Activated naive CD8-positive, alpha-beta T cell treated with anti-CD3 and anti-CD28 coated beads, Interleukin-2, amount 50 U/mL, for 16 hours (primary cell): Measurements from ENCODE around the gene CELF2.

ENCODE experiments used
- DNase-seq: peaks from one replicate; pipeline ENCODE4 v3.0.0-alpha.2; 2020; ENCODE audit warnings: low read depth, low spot score

CELF2 gene

DNA sequence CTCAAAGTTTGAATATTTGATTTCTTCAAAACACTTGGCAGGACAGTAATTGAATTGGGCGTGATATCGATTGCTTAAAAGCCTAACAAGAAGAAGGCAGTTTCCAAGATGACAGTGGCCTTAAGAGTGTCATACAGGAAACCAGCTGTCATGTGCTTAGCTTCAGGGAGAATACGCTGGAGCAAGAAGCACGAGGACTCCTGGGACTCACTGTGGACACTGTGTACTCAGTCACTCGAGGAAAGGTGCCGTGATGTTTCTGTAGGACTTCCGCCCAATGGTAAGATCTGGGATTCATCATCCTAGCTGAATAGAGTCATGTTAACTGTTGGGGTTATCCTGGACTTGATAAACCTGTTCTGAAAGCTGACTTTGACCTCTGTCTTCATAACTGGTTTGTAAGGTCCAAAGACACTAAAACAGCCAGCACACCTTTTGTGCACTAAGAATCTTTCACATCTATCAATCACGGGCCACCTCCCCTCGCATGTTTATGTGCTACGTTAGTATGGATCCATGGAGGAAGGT lies 113.5 kb downstream of the CELF2 start:
- DNase-seq: no peak

DNA sequence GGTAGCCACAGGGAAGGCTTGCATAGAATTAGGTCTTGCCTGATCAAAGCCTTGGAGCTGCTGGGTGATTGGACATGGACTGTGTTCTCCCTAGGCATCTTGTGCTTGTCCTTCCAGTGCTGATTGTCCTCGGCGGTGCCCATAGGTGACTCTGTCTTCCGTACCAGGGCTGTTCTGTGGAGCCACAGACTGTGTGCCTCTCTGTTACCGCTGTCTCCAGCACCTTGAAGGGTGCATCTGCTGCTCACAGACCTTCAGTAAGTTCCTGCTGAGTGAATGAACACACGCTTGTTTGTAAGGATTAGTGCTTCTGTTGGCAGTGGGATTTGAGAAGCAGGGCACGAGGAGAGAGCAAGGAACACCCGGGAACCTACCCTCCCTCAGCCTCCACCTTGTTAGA lies 116.7 kb downstream of the CELF2 start:
- no peak for DNase-seq

DNA sequence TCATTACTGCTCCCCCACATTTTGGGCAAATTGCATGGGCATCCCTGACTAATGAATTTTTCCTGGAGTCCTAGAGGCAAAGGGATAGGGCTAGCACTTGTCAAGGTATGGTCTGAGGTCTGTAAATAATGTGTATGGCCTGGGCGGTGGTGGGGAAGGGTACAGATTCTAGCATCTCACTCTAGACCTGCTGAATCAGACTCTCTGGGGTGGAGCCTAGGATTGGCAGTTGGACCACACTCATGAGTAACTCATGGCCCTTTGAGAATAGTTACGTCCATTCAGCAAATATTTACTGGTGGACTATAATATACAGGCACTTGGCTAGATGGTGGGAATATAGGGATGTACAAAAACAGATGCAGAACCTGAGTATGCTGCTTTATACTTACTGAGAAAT lies 118.0 kb downstream of the CELF2 start:
- no peak for DNase-seq

DNA sequence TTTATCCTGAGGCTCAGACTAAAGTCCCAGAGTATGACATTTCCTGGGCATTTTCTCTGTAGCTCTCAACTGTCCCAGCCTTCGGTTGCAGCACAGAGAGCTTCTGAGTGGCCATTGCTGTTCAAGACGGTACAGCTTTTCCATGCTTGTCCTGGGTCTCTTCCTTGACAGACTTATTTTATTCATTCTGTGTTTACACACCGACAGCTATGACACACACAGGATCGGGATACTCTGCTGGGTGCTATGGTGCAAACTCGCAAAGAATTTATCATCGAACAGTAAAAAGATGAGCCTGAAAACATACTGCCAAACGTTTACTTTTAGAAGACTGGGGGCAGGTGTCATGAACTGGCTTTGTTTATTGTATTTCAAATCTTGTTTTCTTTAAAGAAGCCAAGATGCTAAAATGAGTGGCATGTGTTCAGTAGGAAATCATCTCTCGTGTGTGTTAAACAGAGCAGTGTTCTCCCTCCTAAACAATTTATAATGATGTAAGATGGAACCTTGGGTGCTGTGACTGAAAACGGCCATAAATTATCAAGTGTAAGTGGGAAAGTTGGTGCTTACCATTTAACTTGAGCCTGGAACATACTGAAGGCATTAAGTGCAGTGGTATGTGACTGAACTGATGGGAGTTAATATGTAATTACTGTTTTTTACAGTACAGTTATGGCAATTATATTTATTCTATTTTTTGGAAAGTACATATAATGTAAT lies 120.8 kb downstream of the CELF2 start:
- no peak for DNase-seq

DNA sequence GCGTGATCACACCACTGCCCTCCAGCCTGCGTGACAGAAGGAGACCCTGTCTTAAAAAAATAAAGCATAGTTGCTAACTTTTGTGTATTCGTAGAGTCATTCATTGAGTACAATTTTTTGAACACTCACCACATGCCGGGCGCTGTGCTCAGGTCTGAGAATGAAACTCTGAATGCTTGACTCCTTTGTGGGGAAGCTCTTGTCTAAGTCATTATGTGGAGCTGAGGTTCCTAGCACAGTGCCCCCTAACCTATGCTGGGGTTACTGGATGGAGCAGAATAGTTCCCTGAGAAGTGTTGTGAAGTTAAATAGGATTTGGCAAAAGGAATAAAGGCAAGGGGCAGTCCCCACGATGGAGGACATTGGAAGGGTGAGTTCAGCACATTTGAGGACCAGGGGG lies 123.3 kb downstream of the CELF2 start:
- DNase-seq: no peak

DNA sequence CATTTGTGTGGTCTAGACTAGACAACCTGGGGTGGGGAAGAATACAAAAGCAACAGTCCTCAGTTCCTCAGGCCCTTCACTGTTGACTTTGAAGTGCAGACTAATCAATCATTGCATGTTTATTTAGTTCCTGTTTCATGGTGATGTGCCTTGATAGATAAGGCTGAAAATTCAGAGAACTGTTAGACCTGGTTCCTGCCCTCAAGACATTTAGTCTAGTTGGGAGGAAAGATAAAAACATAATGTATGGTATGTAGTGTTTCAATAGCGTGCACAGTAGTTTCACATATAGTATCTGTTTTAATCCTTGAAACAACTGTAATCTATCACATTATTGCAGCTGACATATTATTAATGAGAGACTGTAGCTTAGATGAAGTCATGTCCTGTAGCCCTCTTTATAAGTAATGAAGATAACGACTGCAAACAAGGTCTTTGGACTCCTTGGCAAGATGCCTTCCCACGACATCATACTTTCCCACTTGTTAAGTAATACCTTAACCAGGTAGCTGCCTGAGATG lies 124.0 kb downstream of the CELF2 start:
- no peak for DNase-seq

DNA sequence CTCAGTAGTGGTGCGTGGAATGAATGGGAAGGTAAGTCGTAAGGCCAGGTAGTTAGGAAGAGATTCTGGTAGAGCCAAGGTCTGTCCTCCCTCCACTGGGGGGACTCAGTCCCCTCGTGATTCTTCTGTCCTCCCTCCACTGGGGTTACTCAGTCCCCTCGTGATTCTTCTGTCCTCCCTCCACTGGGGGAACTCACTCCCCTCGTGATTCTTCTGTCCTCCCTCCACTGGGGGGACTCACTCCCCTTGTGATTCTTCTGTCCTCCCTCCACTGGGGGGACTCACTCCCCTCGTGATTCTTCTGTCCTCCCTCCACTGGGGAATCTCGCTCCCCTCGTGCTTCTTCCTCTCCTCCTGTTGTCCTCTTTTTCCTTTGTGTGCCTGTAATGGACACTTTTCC lies 125.1 kb downstream of the CELF2 start:
- DNase-seq: no peak

DNA sequence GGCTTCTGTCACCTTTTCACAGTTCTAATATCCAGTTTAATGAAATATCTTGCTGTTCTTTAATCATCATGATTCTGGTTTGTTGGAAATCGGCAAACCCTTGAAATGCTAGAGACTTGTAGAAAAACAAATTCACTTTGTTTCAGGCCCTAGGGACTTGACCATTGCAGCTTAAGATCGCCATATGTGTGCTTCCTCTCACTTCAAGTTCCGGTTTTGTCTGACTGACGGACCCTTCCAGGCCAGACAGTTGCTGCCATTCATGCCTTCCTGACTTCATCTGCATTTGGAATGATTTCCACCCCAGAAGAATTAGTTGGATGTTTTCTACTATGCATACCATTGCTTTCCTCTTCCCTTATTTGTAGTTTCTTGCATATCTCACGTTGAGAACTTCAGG lies 125.6 kb downstream of the CELF2 start:
- DNase-seq: no peak

DNA sequence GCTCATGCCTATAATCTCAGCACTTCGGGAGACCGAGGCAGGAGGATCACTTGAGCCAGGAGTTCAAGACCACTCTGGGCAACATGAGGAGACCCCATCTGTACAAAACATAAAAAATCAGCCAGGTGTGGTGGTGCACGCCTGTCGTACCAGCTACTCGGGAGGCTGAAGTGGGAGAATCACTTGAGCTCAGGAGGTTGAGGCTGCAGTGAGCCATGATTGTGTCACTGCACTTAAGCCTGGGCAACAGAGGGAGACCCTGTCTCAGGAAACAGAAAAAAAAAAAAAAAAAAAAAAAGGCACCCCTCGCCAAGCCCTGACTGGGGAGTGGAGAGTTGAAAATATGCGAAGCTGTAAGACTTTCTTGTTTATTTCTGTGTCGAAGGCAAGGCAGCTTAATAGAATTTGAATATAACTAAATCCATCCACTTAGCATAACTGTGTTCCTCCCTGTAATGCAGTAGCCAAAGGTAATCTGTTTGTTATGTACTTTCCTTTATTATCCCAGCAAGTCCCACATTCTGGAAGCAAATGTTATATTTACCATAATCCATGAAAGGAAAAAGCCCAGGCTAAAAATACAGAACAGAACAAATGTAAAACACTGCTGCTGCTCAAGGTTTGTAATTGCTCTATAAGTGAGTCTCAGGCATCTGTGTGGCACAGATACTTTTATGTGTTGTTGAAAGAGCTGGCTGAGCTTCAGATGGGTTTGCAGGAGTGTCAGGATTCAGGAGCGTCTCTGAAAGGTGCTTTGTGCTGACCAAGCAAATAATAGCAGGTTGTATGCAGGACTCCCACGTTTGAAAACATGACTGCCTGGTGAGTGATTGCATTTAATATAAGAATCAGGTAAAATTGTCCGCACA lies 127.2 kb downstream of the CELF2 start:
- no peak for DNase-seq

DNA sequence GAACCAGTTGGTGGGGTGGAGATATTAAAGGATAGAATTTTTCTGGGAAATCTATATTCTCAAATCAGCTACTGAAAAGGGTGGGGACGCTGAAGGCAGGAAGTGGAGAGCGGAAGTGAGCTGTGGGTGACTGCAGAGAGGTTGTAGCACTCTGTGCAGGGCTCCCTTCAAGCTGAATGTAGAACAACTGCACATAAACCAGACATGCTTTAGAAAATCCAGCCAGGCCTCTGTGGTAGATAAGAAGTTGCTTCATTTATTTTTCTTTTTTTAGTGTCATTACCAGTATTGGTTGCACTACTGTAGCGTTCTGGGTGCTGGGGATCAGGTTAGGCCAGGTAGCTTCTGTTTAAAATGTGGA lies 127.8 kb downstream of the CELF2 start:
- DNase-seq: no peak

DNA sequence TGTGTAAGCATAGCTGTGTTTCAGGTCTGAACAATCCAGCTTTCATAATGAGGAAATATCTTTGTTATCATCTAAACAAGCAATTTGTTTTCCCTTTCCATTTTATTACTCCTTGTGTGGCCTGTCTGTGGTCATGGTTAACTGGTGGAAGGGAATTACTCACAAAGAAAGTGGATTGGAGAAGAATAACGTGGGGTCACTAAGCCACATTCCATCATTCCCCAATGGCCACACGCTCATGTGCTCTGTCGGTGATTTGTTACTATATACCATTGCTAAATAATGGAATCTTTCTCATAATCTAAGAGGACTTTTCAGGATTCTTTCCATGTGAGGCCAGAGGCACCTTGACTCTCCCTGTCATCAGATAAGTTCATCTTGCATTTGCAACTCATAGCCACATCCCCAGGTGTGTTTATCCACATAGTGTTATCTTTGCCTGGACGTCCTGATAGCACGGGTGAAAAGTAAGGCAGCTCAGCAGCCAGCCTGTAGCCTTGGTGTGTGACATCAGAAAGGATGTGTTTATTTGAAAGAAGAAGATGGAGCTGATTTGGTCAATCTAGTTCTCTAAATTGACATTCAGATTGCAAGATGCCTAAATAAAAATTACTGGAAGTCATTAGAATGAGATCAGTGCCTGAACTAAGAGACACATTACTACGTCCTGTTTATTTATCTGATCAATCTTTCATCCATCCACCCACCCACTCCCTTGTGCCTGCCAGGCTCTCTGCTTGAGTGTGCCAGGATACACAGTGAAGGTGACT lies 128.9 kb downstream of the CELF2 start:
- no peak for DNase-seq

DNA sequence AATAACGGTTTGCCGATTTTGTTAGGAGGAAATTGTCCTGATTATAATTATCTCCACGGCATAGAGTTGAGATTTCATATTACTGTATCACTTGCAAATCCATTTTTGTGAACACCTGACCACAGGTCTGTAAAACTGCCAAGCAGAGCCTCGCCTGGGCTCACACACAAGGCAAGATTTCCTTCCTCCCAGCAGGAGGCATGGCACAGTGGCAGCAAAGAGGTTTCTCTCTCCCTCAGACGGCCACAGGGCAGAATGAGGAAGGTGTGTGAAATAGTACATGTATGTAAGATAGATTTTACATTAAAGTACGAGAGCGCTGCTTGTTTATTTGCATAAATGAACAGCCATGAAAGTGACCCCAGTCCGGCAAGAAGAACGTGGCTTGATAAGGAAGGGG lies 130.1 kb downstream of the CELF2 start:
- no peak for DNase-seq

DNA sequence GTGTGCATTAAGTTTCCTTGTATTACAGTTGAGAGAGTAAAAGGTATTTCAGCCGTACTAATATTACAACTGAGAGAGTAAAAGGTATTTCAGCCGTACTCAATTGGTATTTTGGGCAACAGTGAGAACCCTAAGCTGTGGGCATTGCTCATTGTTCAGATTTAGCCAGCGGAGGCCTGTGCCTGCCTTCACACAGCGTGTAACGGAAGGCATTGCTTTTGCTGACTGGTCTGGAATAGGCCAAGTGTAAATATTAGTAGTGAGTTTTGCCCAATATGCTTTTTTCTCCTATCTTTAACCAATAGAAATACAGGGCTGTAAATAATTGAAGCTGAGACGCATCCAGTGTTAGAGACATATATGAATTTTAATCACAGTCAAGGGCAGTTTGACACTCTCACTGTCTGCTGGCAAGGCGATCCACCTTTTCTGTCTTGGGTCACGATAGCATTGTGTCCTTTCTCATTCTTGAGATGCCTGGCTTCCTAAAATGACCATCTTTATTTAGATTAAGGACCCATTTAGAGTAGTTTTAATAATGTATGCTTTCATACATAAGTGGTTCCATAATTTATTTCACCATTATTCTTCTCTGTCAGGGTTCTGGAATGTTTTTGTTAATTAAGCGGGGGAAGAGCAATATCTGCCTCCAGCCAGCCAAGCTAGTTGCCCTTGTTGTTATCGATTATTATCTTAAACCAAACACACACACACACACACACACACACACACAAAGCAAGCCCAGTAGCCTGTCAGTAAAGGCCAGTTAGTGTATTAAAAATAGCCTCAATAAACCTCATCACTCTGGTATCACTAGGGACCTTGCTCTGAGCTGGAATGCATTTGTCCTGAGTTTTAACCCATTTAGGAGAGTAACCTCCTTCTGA lies 130.7 kb downstream of the CELF2 start:
- DNase-seq: no peak

DNA sequence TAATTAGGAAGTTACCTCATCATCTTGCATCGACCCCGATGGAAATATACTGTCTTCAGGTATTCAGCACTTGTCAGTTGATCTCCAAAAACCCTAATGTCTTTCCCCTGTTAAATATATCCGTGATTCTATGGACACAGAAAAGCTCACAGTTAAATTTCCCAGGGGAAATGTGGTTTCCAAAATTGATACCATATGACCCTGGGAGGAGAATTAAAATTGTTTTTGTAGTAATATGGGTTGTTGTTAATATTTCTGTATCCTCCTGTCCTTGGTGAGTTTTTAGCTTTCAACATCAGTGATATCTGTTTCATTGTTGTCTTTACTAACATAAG lies 132.1 kb downstream of the CELF2 start:
- no peak for DNase-seq

DNA sequence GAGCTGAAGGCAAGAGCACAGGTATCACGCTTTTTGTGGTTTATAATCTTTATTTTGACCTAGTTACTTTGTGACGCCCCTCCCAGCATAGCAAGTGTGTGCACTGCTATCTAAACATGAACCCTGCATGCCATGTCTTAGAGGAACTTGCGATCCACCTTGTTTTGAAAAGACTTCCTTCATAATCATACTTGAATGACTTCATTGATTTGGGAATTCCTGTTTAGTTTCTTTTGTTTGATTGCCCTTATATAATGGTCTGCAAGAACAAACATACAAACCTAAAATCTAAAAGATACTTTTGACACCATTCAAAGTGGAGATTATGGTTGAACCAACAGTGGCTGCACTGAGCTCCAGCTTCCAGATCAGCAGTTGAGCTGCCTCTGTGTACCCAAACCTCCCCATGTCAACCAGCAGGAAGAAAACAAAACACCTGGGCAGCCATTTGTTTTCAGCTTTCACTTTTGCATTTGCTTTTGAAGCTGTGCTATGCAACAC lies 132.6 kb downstream of the CELF2 start:
- no peak for DNase-seq

DNA sequence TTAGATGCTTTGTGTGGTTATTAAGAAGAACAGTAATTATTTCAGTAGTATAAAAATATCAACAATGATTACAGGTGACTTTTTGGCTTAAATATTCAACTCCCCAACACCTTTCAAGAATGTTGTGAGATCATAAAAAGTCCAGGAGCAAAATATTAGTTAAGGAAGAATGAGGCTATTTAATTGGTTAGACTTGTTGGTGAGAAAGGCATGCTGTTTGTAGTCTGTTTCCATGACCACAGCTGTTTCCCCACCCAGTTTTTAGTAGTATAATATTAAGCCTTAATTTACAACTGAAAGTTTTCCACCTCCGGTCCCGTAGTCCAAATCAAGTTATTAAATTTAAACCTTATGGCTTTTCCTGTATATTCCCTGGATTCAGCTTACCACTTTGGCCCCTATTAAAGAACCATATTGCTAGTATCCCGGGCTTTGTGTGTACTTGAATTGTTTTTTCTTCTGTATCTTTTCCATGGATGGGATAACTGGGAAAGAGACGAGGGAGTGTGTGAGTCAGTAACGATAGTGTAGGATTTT lies 133.3 kb downstream of the CELF2 start:
- no peak for DNase-seq

DNA sequence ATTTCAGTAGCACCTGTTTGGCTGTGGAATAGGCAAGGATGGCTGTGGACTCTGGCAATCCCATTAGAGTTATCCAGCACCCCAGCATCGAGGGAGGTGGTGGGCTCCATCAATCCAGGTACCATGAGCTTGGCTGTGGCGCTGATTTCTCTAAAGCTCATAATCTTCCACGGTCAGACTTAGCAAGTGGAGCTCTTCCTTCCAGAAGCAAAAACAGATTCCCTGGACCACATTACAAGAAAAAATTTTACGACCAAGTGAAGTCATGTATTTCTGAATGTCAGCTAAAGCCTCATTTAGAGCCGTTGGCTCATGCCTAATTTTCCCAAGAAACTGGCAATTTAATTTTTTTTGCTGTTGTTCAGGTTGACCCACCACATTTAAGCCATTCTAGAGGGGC lies 135.1 kb downstream of the CELF2 start:
- no peak for DNase-seq

DNA sequence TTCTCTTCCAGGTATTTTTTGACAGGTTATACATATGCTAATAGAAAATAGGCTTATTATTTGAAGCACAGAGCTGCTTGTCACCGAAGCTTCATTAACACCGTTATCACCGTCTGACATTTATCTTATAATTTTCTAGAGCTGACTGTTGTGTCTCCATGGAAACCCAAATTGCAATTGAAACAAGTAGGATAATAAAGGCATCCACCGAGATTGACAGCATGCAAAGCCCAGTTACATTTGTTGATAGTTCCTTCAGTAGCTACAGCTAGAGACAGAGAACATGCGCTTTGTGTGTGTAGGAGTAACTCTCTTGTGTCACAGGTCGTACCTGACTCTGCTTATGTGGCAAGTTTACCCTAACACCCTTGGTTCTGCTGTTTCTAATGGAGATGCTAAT lies 135.6 kb downstream of the CELF2 start:
- DNase-seq: no peak

DNA sequence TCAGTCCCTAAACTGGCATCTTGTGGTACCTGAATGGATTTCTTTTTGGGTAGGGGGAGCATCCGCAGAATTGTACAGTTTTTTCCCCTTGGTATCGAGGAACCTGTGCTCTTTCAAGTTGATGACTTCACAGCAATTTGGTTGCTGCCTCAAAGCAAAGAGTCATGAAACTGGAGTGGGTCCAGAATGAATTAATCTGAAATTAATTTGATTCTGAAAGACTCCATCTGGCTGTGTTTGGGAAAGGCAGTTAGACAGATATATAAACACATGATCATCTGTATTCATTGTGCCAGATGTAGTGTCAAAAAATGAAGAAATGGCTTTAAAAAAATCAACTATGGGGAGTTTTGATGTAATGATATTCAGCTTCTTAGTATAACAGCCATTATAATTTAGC lies 136.1 kb downstream of the CELF2 start:
- DNase-seq: no peak

DNA sequence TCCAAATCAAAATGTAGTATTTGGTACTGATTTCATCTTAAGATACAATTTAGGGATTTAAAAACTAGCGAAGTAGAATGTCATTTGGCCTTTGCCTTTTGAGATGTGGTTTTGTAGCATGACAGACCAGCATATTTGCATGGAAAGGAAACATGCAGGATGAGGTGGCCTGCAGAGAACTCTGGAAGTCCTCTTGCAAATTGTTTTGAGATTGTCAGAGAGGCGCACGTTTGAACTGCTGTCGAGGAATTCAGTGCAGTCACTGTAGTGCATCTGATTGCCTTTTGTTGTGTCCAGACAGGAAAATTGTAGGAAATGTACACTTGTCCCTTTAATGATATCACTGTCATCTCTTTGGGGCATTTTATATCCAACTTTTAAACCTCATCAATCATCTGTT lies 136.7 kb downstream of the CELF2 start:
- DNase-seq: no peak
